DMS114 treated with DMSO at 0.1 percent for 48 hours (cell line): ENCODE data around the gene NLRP1.

Experiments
- DNase-seq: peaks from one replicate; lab custom pipeline; 2025; ENCODE audit not compliant: unreplicated experiment; lab: John Stamatoyannopoulos, UW

Gene NLRP1

GRCh38 chr17:5558815-5559785 lies 25.2 kb downstream of the NLRP1 start:
- no peak for DNase-seq

- no peak for DNase-seq
Observed at GRCh38 chr17:5557990-5558389, 26.3 kb downstream of the NLRP1 start.

GRCh38 chr17:5557485-5557884 lies 26.8 kb downstream of the NLRP1 start:
- no peak for DNase-seq

- no peak for DNase-seq
Observed at GRCh38 chr17:5555254-5555653, 29.1 kb downstream of the NLRP1 start.

GRCh38 chr17:5553479-5553878 lies 30.8 kb downstream of the NLRP1 start:
- DNase-seq: no peak

- no peak for DNase-seq
Observed at GRCh38 chr17:5552841-5553240, 31.5 kb downstream of the NLRP1 start.

- DNase-seq: no peak
Observed at GRCh38 chr17:5545051-5545987, 39.0 kb downstream of the NLRP1 start.

GRCh38 chr17:5544115-5544514 lies 40.2 kb downstream of the NLRP1 start:
- DNase-seq: no peak

- DNase-seq: no peak
Observed at GRCh38 chr17:5541610-5542202, 42.6 kb downstream of the NLRP1 start.

- no peak for DNase-seq
Observed at GRCh38 chr17:5540321-5540720, 44.0 kb downstream of the NLRP1 start.

GRCh38 chr17:5539286-5539685 lies 45.0 kb downstream of the NLRP1 start:
- DNase-seq: no peak

GRCh38 chr17:5536866-5537650 lies 47.3 kb downstream of the NLRP1 start:
- no peak for DNase-seq

GRCh38 chr17:5535436-5535835 lies 48.9 kb downstream of the NLRP1 start:
- no peak for DNase-seq

GRCh38 chr17:5533486-5534315 lies 50.6 kb downstream of the NLRP1 start:
- DNase-seq: no peak

- DNase-seq: no peak
Observed at GRCh38 chr17:5532581-5532980, 51.7 kb downstream of the NLRP1 start.

GRCh38 chr17:5531085-5531418 lies 53.3 kb downstream of the NLRP1 start:
- DNase-seq: no peak

- no peak for DNase-seq
Observed at GRCh38 chr17:5530265-5531084, 53.8 kb downstream of the NLRP1 start.

GRCh38 chr17:5527601-5528250 lies 56.6 kb downstream of the NLRP1 start:
- DNase-seq: no peak
